Measurements from ENCODE around the gene SHBG. TPM values are rescaled to one million over a fixed set of nuclear protein-coding genes. Genes with fewer than 3 reads are reported as not detected.
"Not testable (repeated sequence)": the region's sequence is repeated elsewhere in the genome, so short reads cannot be mapped to it uniquely, and the experiment has no call there.

Gene SHBG
- total and polyA plus RNA-seq, 5 donors from 2014 or later: not detected

GRCh38 chr17:7631398-7632380, 1.8 kb downstream of the SHBG start:
- Mint-ChIP-seq H3K9me3 (no peaks in the 10 kb centered on the region), H3K4me3 (peak overlapping the region in 1 of 4 donors; percentile 79), H3K27ac (peak overlapping the region in 2 of 3 donors; percentile 52 to 55), H3K4me1 (peaks cover 0 to 14% (median 9%) of the 10 kb centered on the region in 4 donors), H3K36me3 (no peaks in the 10 kb centered on the region), H3K27me3 (peaks cover 10% of the 10 kb centered on the region)
- Histone ChIP-seq H3K27me3 (ENCODE audit: control insufficient read depth, insufficient read depth, low read length) (no peaks in the 10 kb centered on the region), H3K4me1 (ENCODE audit: control insufficient read depth, insufficient read depth, low read length, poor library complexity, severe bottlenecking) (peaks cover 15% of the 10 kb centered on the region), H3K9me3 (ENCODE audit: control insufficient read depth in 2 of 2, low read length in 2 of 2) (no peaks in the 10 kb centered on the region), H3K36me3 (ENCODE audit: control insufficient read depth, insufficient read depth, low read length) (no peaks in the 10 kb centered on the region), H3K27ac (ENCODE audit: insufficient read depth, low read length, poor library complexity, severe bottlenecking) (no peak overlapping the region), H3K4me3 (ENCODE audit: low read depth, low read length) (no peak overlapping the region)
- no peak for ATAC-seq (ENCODE audit: low read depth in 2 of 2)
- DNase-seq: no peak

GRCh38 chr17:7632492-7632894, 2.6 kb downstream of the SHBG start:
- H3K4me1 ChIP-seq (ENCODE audit: control insufficient read depth, insufficient read depth, low read length, poor library complexity, severe bottlenecking): peaks cover 7% of the 10 kb centered on the region
- no peaks in the 10 kb centered on the region for H3K36me3 Mint-ChIP-seq
- H3K36me3 ChIP-seq (ENCODE audit: control insufficient read depth, insufficient read depth, low read length): no peaks in the 10 kb centered on the region
- no peak overlapping the region for H3K4me3 ChIP-seq (ENCODE audit: low read depth, low read length)
- H3K9me3 Mint-ChIP-seq: no peaks in the 10 kb centered on the region
- no peaks in the 10 kb centered on the region for H3K9me3 ChIP-seq (ENCODE audit: control insufficient read depth in 2 of 2, low read length in 2 of 2)
- no peaks in the 10 kb centered on the region for H3K27me3 ChIP-seq (ENCODE audit: control insufficient read depth, insufficient read depth, low read length)
- DNase-seq (peak in 2 of 3 donors; percentile 36 to 69), ATAC-seq (ENCODE audit: low read depth in 2 of 2) (no peak)
- peak overlapping the region in 2 of 4 donors; percentile 68 to 79 for H3K4me3 Mint-ChIP-seq
- peaks cover 10% of the 10 kb centered on the region for H3K27me3 Mint-ChIP-seq
- H3K27ac ChIP-seq (ENCODE audit: insufficient read depth, low read length, poor library complexity, severe bottlenecking): no peak overlapping the region
- peaks cover 0 to 7% (median 3%) of the 10 kb centered on the region in 4 donors for H3K4me1 Mint-ChIP-seq
- H3K27ac Mint-ChIP-seq: no peak overlapping the region

GRCh38 chr17:7633093-7633492, 3.2 kb downstream of the SHBG start:
- H3K4me1 ChIP-seq (ENCODE audit: control insufficient read depth, insufficient read depth, low read length, poor library complexity, severe bottlenecking): peaks cover under 1% of the 10 kb centered on the region
- DNase-seq (no peak), ATAC-seq (ENCODE audit: low read depth in 2 of 2) (no peak)
- H3K27ac ChIP-seq (ENCODE audit: insufficient read depth, low read length, poor library complexity, severe bottlenecking): no peak overlapping the region
- H3K27me3 Mint-ChIP-seq: peaks cover 14% of the 10 kb centered on the region
- H3K4me1 Mint-ChIP-seq: peaks cover 0 to 4% (median under 1%) of the 10 kb centered on the region in 4 donors
- peak overlapping the region in 1 of 3 donors; percentile 55 for H3K27ac Mint-ChIP-seq
- no peak overlapping the region for H3K4me3 Mint-ChIP-seq
- H3K36me3 ChIP-seq (ENCODE audit: control insufficient read depth, insufficient read depth, low read length): no peaks in the 10 kb centered on the region
- H3K27me3 ChIP-seq (ENCODE audit: control insufficient read depth, insufficient read depth, low read length): no peaks in the 10 kb centered on the region
- H3K4me3 ChIP-seq (ENCODE audit: low read depth, low read length): no peak overlapping the region
- H3K9me3 Mint-ChIP-seq: no peaks in the 10 kb centered on the region
- H3K9me3 ChIP-seq (ENCODE audit: control insufficient read depth in 2 of 2, low read length in 2 of 2): no peaks in the 10 kb centered on the region
- H3K36me3 Mint-ChIP-seq: no peaks in the 10 kb centered on the region

- Mint-ChIP-seq H3K36me3 (no peaks in the 10 kb centered on the region), H3K27ac (no peak overlapping the region), H3K27me3 (peaks cover 14% of the 10 kb centered on the region), H3K4me1 (peaks cover 0 to 4% (median 0%) of the 10 kb centered on the region in 4 donors), H3K4me3 (no peak overlapping the region), H3K9me3 (no peaks in the 10 kb centered on the region)
- ATAC-seq (ENCODE audit: low read depth in 2 of 2) (no peak), DNase-seq (no peak)
- Histone ChIP-seq H3K4me1 (ENCODE audit: control insufficient read depth, insufficient read depth, low read length, poor library complexity, severe bottlenecking) (no peaks in the 10 kb centered on the region), H3K4me3 (ENCODE audit: low read depth, low read length) (no peak overlapping the region), H3K9me3 (ENCODE audit: control insufficient read depth in 2 of 2, low read length in 2 of 2) (no peaks in the 10 kb centered on the region), H3K36me3 (ENCODE audit: control insufficient read depth, insufficient read depth, low read length) (no peaks in the 10 kb centered on the region), H3K27me3 (ENCODE audit: control insufficient read depth, insufficient read depth, low read length) (no peaks in the 10 kb centered on the region), H3K27ac (ENCODE audit: insufficient read depth, low read length, poor library complexity, severe bottlenecking) (no peak overlapping the region)
Measured at GRCh38 chr17:7634384-7634783, 4.4 kb downstream of the SHBG start.

GRCh38 chr17:7636163-7636562, 6.2 kb downstream of the SHBG start:
- no peaks in the 10 kb centered on the region for H3K27me3 ChIP-seq (ENCODE audit: control insufficient read depth, insufficient read depth, low read length)
- DNase-seq (no peak), ATAC-seq (ENCODE audit: low read depth in 2 of 2) (no peak)
- H3K9me3 Mint-ChIP-seq: no peaks in the 10 kb centered on the region
- peak overlapping the region in 1 of 3 donors; percentile 36 for H3K27ac Mint-ChIP-seq
- H3K4me1 ChIP-seq (ENCODE audit: control insufficient read depth, insufficient read depth, low read length, poor library complexity, severe bottlenecking): no peaks in the 10 kb centered on the region
- no peaks in the 10 kb centered on the region for H3K36me3 Mint-ChIP-seq
- no peaks in the 10 kb centered on the region for H3K9me3 ChIP-seq (ENCODE audit: control insufficient read depth in 2 of 2, low read length in 2 of 2)
- no peaks in the 10 kb centered on the region for H3K36me3 ChIP-seq (ENCODE audit: control insufficient read depth, insufficient read depth, low read length)
- no peak overlapping the region for H3K4me3 ChIP-seq (ENCODE audit: low read depth, low read length)
- no peak overlapping the region for H3K4me3 Mint-ChIP-seq
- peaks cover 14% of the 10 kb centered on the region for H3K27me3 Mint-ChIP-seq
- H3K27ac ChIP-seq (ENCODE audit: insufficient read depth, low read length, poor library complexity, severe bottlenecking): no peak overlapping the region
- peaks cover 0 to 2% (median 0%) of the 10 kb centered on the region in 4 donors for H3K4me1 Mint-ChIP-seq

- no peak for DNase-seq
- H3K9me3 Mint-ChIP-seq: no peaks in the 10 kb centered on the region
Measured at GRCh38 chr17:7640783-7641182, 10.8 kb downstream of the SHBG start.

GRCh38 chr17:7641635-7642034, 11.7 kb downstream of the SHBG start:
- peak in 1 of 3 donors; percentile 24 for DNase-seq
- not testable (repeated sequence) for H3K27ac ChIP-seq (ENCODE audit: insufficient read depth, low read length, poor library complexity, severe bottlenecking); H3K27me3 Mint-ChIP-seq; H3K36me3 ChIP-seq (ENCODE audit: control insufficient read depth, insufficient read depth, low read length); H3K27me3 ChIP-seq (ENCODE audit: control insufficient read depth, insufficient read depth, low read length); H3K36me3 Mint-ChIP-seq; H3K9me3 Mint-ChIP-seq; H3K4me3 ChIP-seq (ENCODE audit: low read depth, low read length); H3K4me1 Mint-ChIP-seq; ATAC-seq (ENCODE audit: low read depth in 2 of 2); H3K4me1 ChIP-seq (ENCODE audit: control insufficient read depth, insufficient read depth, low read length, poor library complexity, severe bottlenecking); H3K9me3 ChIP-seq (ENCODE audit: control insufficient read depth in 2 of 2, low read length in 2 of 2)
- peak overlapping the region in 3 of 4 donors; percentile 39 to 75 (median 73) for H3K4me3 Mint-ChIP-seq
- H3K27ac Mint-ChIP-seq: peak overlapping the region in 1 of 3 donors; percentile 53

More at GRCh38 chr17:7640783-7641182, 10.8 kb downstream of the SHBG start:
- Histone ChIP-seq H3K27me3 (ENCODE audit: control insufficient read depth, insufficient read depth, low read length) (no peaks in the 10 kb centered on the region), H3K4me3 (ENCODE audit: low read depth, low read length) (no peak overlapping the region), H3K4me1 (ENCODE audit: control insufficient read depth, insufficient read depth, low read length, poor library complexity, severe bottlenecking) (no peaks in the 10 kb centered on the region), H3K36me3 (ENCODE audit: control insufficient read depth, insufficient read depth, low read length) (no peaks in the 10 kb centered on the region), H3K9me3 (ENCODE audit: control insufficient read depth in 2 of 2, low read length in 2 of 2) (no peaks in the 10 kb centered on the region), H3K27ac (ENCODE audit: insufficient read depth, low read length, poor library complexity, severe bottlenecking) (no peak overlapping the region)
- ATAC-seq (ENCODE audit: low read depth in 2 of 2): no peak
- Mint-ChIP-seq H3K36me3 (no peaks in the 10 kb centered on the region), H3K27ac (no peak overlapping the region), H3K4me1 (peaks cover 0 to 6% (median 5%) of the 10 kb centered on the region in 4 donors), H3K27me3 (peaks cover 9% of the 10 kb centered on the region), H3K4me3 (no peak overlapping the region)

Measured in CD4-positive, CD25-positive, alpha-beta regulatory T cell (primary cell).